ENCODE measurements around the gene ILDR1.

Gene ILDR1

GRCh38 chr3:121992601-121993560 lies 29.2 kb downstream of the ILDR1 start:
- DNase-seq (ENCODE audit: low read depth) = no peak

- no peak for DNase-seq (ENCODE audit: low read depth)
Observed at GRCh38 chr3:121989943-121990342, 32.1 kb downstream of the ILDR1 start.

GRCh38 chr3:121988146-121988545 lies 33.9 kb downstream of the ILDR1 start:
- DNase-seq (ENCODE audit: low read depth) = no peak

GRCh38 chr3:121985846-121986245 lies 36.2 kb downstream of the ILDR1 start:
- DNase-seq (ENCODE audit: low read depth) = no peak

GRCh38 chr3:121981473-121981872 lies 40.6 kb downstream of the ILDR1 start:
- no peak for DNase-seq (ENCODE audit: low read depth)

GRCh38 chr3:121980450-121980796 lies 41.6 kb downstream of the ILDR1 start:
- DNase-seq (ENCODE audit: low read depth) = no peak

GRCh38 chr3:121979734-121980449 lies 42.2 kb downstream of the ILDR1 start:
- DNase-seq (ENCODE audit: low read depth) = no peak

- no peak for DNase-seq (ENCODE audit: low read depth)
Observed at GRCh38 chr3:121979246-121979645, 42.8 kb downstream of the ILDR1 start.

- no peak for DNase-seq (ENCODE audit: low read depth)
Observed at GRCh38 chr3:121976727-121977126, 45.3 kb downstream of the ILDR1 start.

GRCh38 chr3:121975702-121976302 lies 46.2 kb downstream of the ILDR1 start:
- no peak for DNase-seq (ENCODE audit: low read depth)

GRCh38 chr3:121974601-121975111 lies 47.4 kb downstream of the ILDR1 start:
- no peak for DNase-seq (ENCODE audit: low read depth)

- DNase-seq (ENCODE audit: low read depth) = no peak
Observed at GRCh38 chr3:121970047-121970446, 52.0 kb downstream of the ILDR1 start.

- DNase-seq (ENCODE audit: low read depth) = no peak
Observed at GRCh38 chr3:121969631-121970030, 52.4 kb downstream of the ILDR1 start.

GRCh38 chr3:121963608-121964007 lies 58.4 kb downstream of the ILDR1 start:
- DNase-seq (ENCODE audit: low read depth) = no peak

GRCh38 chr3:121962443-121962842 lies 59.6 kb downstream of the ILDR1 start:
- DNase-seq (ENCODE audit: low read depth) = no peak

- no peak for DNase-seq (ENCODE audit: low read depth)
Observed at GRCh38 chr3:121961283-121961682, 60.8 kb downstream of the ILDR1 start.

GRCh38 chr3:121958801-121959200 lies 63.2 kb downstream of the ILDR1 start:
- no peak for DNase-seq (ENCODE audit: low read depth)

- DNase-seq (ENCODE audit: low read depth) = no peak
Observed at GRCh38 chr3:121957674-121958415, 64.2 kb downstream of the ILDR1 start.

GRCh38 chr3:121956363-121956762 lies 65.7 kb downstream of the ILDR1 start:
- DNase-seq (ENCODE audit: low read depth) = no peak

GRCh38 chr3:121951291-121951919 lies 70.6 kb downstream of the ILDR1 start:
- DNase-seq (ENCODE audit: low read depth) = no peak

- DNase-seq (ENCODE audit: low read depth) = no peak
Observed at GRCh38 chr3:121948641-121949040, 73.4 kb downstream of the ILDR1 start.
